NCI-H2196 (cell line): ENCODE data around the gene AKR1C1.
"Not testable (repeated sequence)": the region's sequence is repeated elsewhere in the genome, so short reads cannot be mapped to it uniquely, and the experiment has no call there.

ENCODE experiments used
- DNase-seq: peaks from one replicate; lab custom pipeline; 2025; ENCODE audit not compliant: unreplicated experiment; lab: John Stamatoyannopoulos, UW

Gene AKR1C1

DNA sequence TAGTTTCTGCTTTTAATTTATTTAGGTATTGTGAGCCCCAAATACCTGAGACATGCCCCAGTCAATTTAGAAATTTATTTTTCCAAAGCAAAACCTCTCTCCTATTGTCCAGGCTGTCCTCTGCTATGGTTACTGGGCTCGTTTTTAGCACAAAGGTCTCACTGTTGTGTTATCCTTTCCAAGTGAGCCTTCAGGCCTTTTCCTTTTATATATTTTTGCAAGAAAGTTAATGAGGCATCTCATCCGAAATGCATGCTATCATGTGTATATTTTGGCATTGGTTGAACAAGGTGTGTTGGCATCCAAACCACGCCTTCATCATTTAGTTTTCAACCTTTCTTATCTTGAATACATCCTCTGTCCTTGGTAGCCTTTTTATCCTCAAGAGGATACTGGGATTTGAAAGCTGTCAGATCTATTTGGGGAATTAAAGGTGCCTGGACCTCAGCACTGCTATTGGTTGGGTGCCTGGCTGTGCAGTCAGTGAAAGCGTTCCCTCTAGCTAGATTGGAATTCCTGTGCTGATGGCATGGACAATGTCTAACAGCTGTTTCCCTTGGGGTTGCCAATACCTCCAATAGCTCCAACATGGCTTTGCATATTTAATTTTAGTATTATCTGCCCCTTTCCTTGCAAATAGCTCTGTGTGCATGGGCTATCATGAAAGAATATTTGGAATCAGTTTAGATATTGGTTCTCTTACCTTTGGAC lies 51.1 kb downstream of the AKR1C1 start:
- not testable (repeated sequence) for DNase-seq

DNA sequence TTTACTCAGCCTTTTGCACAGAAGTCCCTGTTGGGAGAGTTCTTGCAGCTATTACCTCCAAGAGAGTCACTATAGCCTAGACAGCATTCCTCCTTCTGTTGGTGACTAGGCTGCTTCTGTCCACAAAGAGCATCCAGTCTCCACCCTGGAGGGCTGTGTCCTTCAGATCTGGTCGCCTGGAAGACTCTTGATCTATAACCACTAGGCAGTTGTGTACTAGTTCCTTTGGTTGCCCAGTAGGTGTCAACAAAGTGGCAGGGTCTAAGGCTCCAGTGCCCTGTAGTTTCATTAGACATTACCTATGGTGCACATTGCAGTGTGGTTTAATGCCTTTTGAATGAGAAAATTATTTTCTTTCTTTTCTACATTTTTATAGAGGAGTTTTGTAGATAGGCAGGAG lies 51.7 kb downstream of the AKR1C1 start:
- DNase-seq, result no peak

- DNase-seq, result no peak
Measured at GRCh38 chr10:5018134-5018533, 54.9 kb downstream of the AKR1C1 start.

- DNase-seq, result not testable (repeated sequence)
Measured at GRCh38 chr10:5018671-5019277, 55.6 kb downstream of the AKR1C1 start.

- not testable (repeated sequence) for DNase-seq
Measured at GRCh38 chr10:5019770-5020612, 56.8 kb downstream of the AKR1C1 start.

- DNase-seq, result not testable (repeated sequence)
Measured at GRCh38 chr10:5021624-5022290, 58.5 kb downstream of the AKR1C1 start.

- no peak for DNase-seq
Measured at GRCh38 chr10:5023177-5023805, 60.1 kb downstream of the AKR1C1 start.

GRCh38 chr10:5025461-5025881 lies 62.3 kb downstream of the AKR1C1 start:
- not testable (repeated sequence) for DNase-seq

DNA sequence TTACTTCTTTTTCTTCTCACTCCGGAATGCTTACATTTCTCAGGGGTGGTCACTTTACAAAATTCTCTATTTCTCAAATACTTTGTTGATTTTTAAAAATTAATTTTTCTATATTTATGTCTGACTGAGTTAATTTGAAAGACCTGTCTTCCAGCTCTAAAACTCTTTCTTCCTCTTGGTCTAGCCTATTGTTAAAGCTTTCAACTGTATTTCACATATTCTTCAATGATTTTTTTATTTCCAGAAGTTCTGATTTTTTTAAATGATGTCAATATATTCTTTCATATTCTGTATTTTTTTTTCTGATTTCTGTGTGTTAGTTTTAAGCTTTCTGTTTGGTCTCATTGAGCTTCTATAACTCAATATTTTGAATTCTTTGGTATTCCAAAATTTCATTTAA lies 67.8 kb downstream of the AKR1C1 start:
- DNase-seq, result no peak

- DNase-seq, result not testable (repeated sequence)
Measured at GRCh38 chr10:5031588-5031987, 68.4 kb downstream of the AKR1C1 start.

DNA sequence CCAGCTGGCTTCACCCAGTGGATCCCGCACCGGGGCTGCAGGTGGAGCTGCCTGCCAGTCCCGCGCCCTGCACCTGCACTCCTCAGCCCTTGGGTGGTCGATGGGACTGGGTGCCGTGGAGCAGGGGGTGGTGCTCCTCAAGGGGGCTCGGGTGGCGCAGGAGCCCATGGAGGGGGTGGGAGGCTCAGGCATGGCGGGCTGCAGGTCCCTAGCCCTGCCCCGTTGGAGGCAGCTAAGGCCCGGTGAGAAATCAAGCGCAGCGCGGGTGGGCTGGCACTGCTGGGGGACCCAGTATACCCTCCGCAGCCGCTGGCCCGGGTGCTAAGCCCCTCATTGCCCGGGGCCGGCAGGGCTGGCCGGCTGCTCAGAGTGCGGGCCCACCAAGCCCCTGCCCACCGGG lies 69.2 kb downstream of the AKR1C1 start:
- DNase-seq, result not testable (repeated sequence)
